RPMI8226 (cell line): Measurements from ENCODE around the gene POLR2E.

Experiments
- DNase-seq: peaks from one replicate; pipeline ENCODE4 v3.0.0-alpha.2; 2015

The POLR2E gene

GRCh38 chr19:1109697-1110671 lies 14.8 kb upstream of the POLR2E start:
- DNase-seq = no peak

GRCh38 chr19:1109032-1109551 lies 13.9 kb upstream of the POLR2E start:
- no peak for DNase-seq

GRCh38 chr19:1108291-1109031 lies 13.3 kb upstream of the POLR2E start:
- no peak for DNase-seq

GRCh38 chr19:1107661-1108261 lies 12.6 kb upstream of the POLR2E start:
- no peak for DNase-seq

- no peak for DNase-seq
Measured at GRCh38 chr19:1106841-1107660, 11.9 kb upstream of the POLR2E start.

GRCh38 chr19:1105873-1106840 lies 11.0 kb upstream of the POLR2E start:
- no peak for DNase-seq

GRCh38 chr19:1105008-1105872 lies 10.1 kb upstream of the POLR2E start:
- DNase-seq = peak; percentile 19

- peak; percentile 88 for DNase-seq
Measured at GRCh38 chr19:1104311-1105007, 9.3 kb upstream of the POLR2E start.

- peak; percentile 100 for DNase-seq
Measured at GRCh38 chr19:1103708-1104310, 8.6 kb upstream of the POLR2E start, which contains the start of gene GPX4. Gene GPX4, plus strand, starts transcription at chr19:1103994. Its CDS starts 50 bp downstream, at chr19:1104044.

GRCh38 chr19:1103132-1103707 lies 8.0 kb upstream of the POLR2E start:
- DNase-seq = no peak

GRCh38 chr19:1102407-1103131 lies 7.4 kb upstream of the POLR2E start:
- DNase-seq = no peak

- no peak for DNase-seq
Measured at GRCh38 chr19:1101337-1101698, 6.1 kb upstream of the POLR2E start.

GRCh38 chr19:1098177-1099051 lies 3.2 kb upstream of the POLR2E start:
- DNase-seq = no peak

GRCh38 chr19:1097810-1098176 lies 2.6 kb upstream of the POLR2E start:
- no peak for DNase-seq

- no peak for DNase-seq
Measured at GRCh38 chr19:1094655-1094977, 559 bp downstream of the POLR2E start.

GRCh38 chr19:1093811-1094553 lies 1.2 kb downstream of the POLR2E start:
- DNase-seq = no peak
